ENCODE results near the gene STK16.
"Not testable (repeated sequence)": the region's sequence is repeated elsewhere in the genome, so short reads cannot be mapped to it uniquely, and the experiment has no call there.

Gene STK16

GRCh38 chr2:219245899-219246230 is 586 bp downstream of the STK16 start:
- no peak for DNase-seq (ENCODE audit: low read depth)

- DNase-seq (ENCODE audit: low read depth): no peak
These were observed 1.3 kb downstream of the STK16 start for GRCh38 chr2:219246559-219246958.

- no peak for DNase-seq (ENCODE audit: low read depth)
These were observed 2.7 kb downstream of the STK16 start for GRCh38 chr2:219247678-219248642.

GRCh38 chr2:219248845-219249202 is 3.5 kb downstream of the STK16 start:
- no peak for DNase-seq (ENCODE audit: low read depth)

- peak; percentile 70 for DNase-seq (ENCODE audit: low read depth)
These were observed 4.1 kb downstream of the STK16 start for GRCh38 chr2:219249203-219249980.

GRCh38 chr2:219250049-219250781 is 4.9 kb downstream of the STK16 start:
- DNase-seq (ENCODE audit: low read depth): no peak

- DNase-seq (ENCODE audit: low read depth): no peak
These were observed 6.4 kb downstream of the STK16 start for GRCh38 chr2:219251656-219252055.

GRCh38 chr2:219252084-219252483 is 6.8 kb downstream of the STK16 start:
- DNase-seq (ENCODE audit: low read depth): no peak

- peak; percentile 26 for DNase-seq (ENCODE audit: low read depth)
These were observed 7.3 kb downstream of the STK16 start for GRCh38 chr2:219252570-219252899.

- peak; percentile 69 for DNase-seq (ENCODE audit: low read depth)
These were observed 7.8 kb downstream of the STK16 start, which contains the start of gene TUBA4B for GRCh38 chr2:219252900-219253752. Gene TUBA4B, plus strand, starts transcription at chr2:219253243. Its CDS starts 165 bp downstream, at chr2:219253408.

GRCh38 chr2:219253753-219254589 is 8.7 kb downstream of the STK16 start, which contains the start of gene TUBA4A:
Gene TUBA4A, minus strand, starts transcription at chr2:219253918. Its CDS starts 60 bp downstream, at chr2:219253858.
- peak; percentile 55 for DNase-seq (ENCODE audit: low read depth)

- DNase-seq (ENCODE audit: low read depth): peak; percentile 29
These were observed 9.4 kb downstream of the STK16 start for GRCh38 chr2:219254590-219255201.

- not testable (repeated sequence) for DNase-seq (ENCODE audit: low read depth)
These were observed 13.7 kb downstream of the STK16 start for GRCh38 chr2:219258942-219259341.

GRCh38 chr2:219261024-219261855 is 16.0 kb downstream of the STK16 start:
- no peak for DNase-seq (ENCODE audit: low read depth)

- DNase-seq (ENCODE audit: low read depth): no peak
These were observed 21.0 kb downstream of the STK16 start for GRCh38 chr2:219266232-219266631.

GRCh38 chr2:219266886-219267285 is 21.6 kb downstream of the STK16 start:
- DNase-seq (ENCODE audit: low read depth): no peak

- no peak for DNase-seq (ENCODE audit: low read depth)
These were observed 23.0 kb downstream of the STK16 start for GRCh38 chr2:219268294-219268693.

- no peak for DNase-seq (ENCODE audit: low read depth)
These were observed 24.2 kb downstream of the STK16 start for GRCh38 chr2:219269362-219270054.

- no peak for DNase-seq (ENCODE audit: low read depth)
These were observed 24.7 kb downstream of the STK16 start for GRCh38 chr2:219270055-219270372.
